GM12892 (cell line): ENCODE data around the gene FAM219A.

Source experiments
- POLR2A ChIP-seq: IDR thresholded peaks from 2 replicates; pipeline ENCODE4 v1.6.1; 2011; ENCODE audit warnings: low read depth, low read length, control low read depth
- POLR2AphosphoS5 ChIP-seq: IDR thresholded peaks from 2 replicates; pipeline ENCODE4 v1.6.1; 2011; ENCODE audit warnings: low read depth, low read length, control low read depth
- TAF1 ChIP-seq: IDR thresholded peaks from 2 replicates; pipeline ENCODE4 v1.6.1; 2011; ENCODE audit warnings: low read depth, mild to moderate bottlenecking, control low read depth, low read length, borderline replicate concordance

- TF ChIP-seq POLR2A (no peak), POLR2AphosphoS5 (no peak), TAF1 (no peak)
These were observed 21.1 kb downstream of the FAM219A start for GRCh38 chr9:34437006-34437925.
